HEK293T (cell line): ENCODE data around the gene ANKMY1.

ENCODE experiments used
- ARNT ChIP-seq: fragments of 450-650 bp; IDR thresholded peaks from 2 replicates; pipeline ENCODE4 v1.6.1; 2017; ENCODE audit warnings: mild to moderate bottlenecking
- FOXM1 ChIP-seq: fragments of 450-650 bp; IDR thresholded peaks from 2 replicates; pipeline ENCODE4 v1.6.1; 2017; ENCODE audit warnings: mild to moderate bottlenecking, borderline replicate concordance
- SP1 ChIP-seq: fragments of 450-650 bp; IDR thresholded peaks from 2 replicates; pipeline ENCODE4 v1.6.1; 2017

- TF ChIP-seq FOXM1 (no peak), SP1 (no peak), ARNT (no peak)
Observed at GRCh38 chr2:240560084-240560479, 2.3 kb upstream of the ANKMY1 start, which contains the start of gene DUSP28.
